ENCODE data around the gene CSKMT. TPM values are rescaled to one million over a fixed set of nuclear protein-coding genes. Genes with fewer than 3 reads are reported as not detected.
"Not testable (repeated sequence)": the region's sequence is repeated elsewhere in the genome, so short reads cannot be mapped to it uniquely, and the experiment has no call there.

CSKMT gene, protein sequence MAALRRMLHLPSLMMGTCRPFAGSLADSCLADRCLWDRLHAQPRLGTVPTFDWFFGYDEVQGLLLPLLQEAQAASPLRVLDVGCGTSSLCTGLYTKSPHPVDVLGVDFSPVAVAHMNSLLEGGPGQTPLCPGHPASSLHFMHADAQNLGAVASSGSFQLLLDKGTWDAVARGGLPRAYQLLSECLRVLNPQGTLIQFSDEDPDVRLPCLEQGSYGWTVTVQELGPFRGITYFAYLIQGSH
- total RNA-seq, result 4.8 and 6.3 TPM in 2 replicates

DNA sequence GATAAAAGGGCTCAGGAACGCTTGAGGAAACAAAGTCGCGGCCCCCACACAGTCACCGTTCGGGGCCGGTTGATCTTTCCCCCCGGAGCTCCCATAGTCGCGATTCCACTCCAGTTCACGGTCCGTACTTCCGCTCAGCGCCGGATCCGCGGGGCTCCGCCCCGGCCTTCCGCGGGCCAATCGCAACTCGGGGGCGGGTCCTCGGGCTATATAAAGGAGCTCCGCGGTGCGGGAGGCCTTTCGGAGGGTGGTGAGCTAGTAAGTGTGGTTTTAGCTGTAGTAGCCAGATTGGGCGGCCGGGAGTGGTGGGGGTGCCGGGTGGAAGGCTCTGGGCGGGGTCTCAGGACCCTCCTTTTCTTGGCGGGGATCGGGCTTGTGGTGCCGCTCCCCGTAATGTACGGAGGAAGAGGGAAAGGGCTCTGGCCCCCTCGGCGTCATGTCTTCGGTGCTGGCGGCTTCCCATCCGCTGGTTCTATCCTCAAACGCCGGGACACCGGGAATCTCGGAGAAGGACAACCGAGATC lies at the start of gene CSKMT, which contains the start of gene C11orf98:
Gene CSKMT (plus strand): TSS at position 238 of the 524 bp plus-strand sequence. CDS start 568 bp downstream, outside the sequence.
Gene C11orf98 (minus strand): TSS at position 136 of the 524 bp plus-strand sequence. CDS start 41 bp downstream, at position 95.
- DNase-seq (ENCODE audit: low read depth in 2 of 2), result peak; percentile 93 to 95

DNA sequence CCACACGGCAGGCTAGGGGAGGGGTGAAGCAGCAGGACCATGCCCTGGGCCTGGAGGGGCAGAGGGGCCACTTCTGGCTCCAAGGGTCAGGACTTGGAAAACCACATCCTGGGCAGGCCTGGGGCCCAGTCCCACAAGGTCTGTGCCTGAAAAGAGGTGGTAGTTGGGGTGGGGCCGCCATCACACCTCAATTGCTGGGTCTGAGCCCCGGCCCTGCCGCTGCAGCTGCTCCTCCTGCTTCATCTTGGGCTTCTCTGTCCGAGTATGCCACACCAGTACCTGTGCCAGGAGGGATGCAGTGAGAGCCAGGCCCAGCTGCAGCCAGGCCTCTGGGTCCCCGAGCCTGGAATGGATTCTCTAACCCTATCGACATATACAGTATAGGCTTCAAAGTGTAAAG lies 49.6 kb upstream of the CSKMT start:
- no peak for DNase-seq (ENCODE audit: low read depth in 2 of 2)

DNA sequence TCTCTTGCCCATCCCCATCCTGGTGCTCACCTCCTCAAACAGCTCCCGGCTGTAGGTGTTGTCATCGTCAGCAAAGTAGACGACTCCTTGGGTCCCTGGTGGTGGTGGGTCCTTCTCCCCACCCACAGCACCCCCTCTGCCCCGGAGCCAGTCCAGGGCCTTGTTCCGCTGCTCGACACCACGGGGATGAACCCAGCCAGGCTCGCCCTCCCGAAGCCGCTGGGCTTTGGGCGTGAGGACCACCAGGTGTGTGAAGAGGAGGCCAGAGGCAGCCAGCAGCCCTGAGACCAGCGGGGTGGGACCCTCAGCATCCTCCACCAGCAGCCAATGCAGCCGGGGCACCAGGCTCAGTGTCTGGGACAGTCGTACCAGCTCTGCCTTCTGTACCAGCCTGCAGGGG lies 48.2 kb upstream of the CSKMT start:
- not testable (repeated sequence) for DNase-seq (ENCODE audit: low read depth in 2 of 2)

DNA sequence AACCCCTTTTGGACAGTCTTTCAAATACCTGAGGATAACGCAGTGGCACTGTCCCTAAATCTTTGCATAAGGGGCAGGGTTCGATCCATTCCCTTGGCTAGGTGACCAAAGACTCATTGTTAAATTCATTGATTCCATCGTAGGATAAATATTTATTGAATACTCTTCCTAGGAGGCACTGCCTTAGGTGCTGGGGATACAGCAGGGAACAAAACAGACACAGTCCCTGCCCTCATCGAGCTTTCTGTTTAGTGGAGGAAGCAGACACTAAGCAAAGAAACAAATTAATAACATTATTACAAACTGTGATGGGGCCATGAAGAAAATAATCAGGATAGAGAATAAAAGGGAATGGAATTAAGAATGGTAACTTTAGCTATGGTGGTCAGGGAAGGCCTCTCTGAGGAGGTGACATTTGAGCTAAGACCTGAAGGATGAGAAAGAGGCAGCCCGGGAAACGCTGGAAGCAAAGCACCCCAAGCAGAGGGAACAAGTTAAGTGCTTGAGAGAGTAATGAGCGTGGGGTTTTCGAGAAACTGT lies 44.0 kb upstream of the CSKMT start:
- no peak for DNase-seq (ENCODE audit: low read depth in 2 of 2)

DNA sequence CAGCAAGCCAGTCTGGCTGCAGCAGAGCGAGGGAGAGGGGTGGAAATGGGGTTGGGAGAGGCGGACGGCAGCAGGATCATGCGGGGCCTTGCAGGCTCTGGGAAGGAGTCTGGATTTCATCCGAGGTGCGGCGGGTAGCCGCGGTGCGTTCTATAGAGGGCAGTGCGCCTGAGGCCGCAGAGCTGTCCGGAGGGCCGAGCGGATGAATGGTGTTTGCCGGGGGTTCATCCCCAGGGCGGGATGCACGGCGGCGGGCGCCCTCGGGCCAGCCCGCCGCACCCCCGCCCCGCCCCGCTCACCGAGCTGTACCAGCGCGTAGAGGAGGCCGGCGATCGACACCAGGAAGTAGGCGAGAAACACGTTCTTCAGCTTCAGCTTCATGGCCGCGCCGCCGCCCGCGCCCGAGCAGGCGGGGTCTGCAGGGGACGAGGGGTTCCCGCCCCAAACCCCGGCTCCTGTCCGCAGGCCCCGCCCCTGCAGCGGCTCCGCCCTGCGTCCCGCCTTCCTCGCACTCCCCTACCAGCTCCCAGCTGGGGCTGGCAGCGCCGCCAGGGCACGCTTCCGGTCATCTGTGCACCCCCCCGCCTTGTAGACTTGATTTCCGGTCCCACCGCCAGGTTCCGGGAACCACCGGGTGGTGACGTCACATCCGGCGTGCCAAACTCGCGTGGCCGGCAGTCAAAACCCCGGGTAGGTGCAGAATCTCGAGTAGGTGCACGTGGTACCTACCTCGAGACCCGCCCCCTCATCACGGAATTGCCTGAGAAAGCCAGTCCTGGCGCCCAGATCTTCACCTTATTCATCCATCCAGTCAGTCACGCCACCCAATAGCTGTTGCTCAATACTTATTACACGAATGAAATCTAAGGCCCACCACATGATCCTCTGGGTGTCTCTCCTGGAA lies 43.3 kb upstream of the CSKMT start, which contains the start of gene B3GAT3:
Gene B3GAT3 (minus strand): TSS at position 420 of the 904 bp plus-strand sequence. CDS start 39 bp downstream, at position 381.
- peak; percentile 93 to 94 for DNase-seq (ENCODE audit: low read depth in 2 of 2)

DNA sequence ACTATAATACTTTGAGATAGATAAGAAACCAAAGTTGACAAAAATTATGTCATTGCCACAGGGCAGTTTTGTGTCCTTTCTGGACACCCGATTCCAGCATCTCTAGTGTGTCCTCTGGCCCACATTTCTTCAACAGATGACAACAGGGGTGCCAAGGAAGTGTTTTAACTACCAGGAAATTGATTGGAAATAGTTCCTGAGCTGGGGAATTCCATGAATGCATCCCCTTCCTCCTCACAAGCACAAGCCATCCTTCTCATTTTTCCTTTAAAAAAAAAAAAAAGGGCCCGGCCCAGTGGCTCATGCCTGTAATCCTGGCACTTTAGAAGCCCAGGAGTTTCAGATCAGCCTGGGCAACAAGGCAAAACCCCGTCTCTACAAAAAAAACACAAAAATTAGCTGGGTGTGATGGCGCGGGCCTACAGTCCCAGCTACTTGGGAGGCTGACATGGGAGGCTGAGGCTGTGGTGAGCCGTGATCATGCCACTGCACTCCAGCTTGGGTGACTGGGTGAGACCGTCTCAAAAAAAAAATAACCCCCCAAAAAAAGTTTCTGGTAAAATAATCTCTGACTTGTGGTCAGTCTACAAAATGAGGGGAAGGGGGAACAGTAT lies 42.5 kb upstream of the CSKMT start:
- DNase-seq (ENCODE audit: low read depth in 2 of 2), result peak in 1 of 2 donors; percentile 42

DNA sequence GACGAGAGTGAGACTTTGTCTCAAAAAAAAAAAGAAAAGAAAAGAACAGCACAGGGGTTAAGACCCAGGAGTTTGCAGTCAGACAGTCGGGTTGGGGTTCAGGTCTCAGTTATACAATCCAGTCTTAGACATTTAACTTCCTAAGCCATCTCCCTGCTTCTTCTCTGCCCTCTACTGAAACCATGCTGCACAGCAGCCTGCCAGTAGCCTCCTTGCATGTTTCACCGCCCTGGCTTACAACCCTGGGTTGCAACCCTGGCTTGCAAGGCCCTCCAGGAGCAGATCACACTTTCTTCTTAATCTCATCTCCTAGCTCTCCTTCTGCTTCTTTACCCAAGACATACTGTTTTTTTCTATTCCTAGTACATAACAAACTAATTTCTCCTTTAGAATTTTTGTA lies 37.4 kb upstream of the CSKMT start:
- peak in 1 of 2 donors; percentile 28 for DNase-seq (ENCODE audit: low read depth in 2 of 2)

DNA sequence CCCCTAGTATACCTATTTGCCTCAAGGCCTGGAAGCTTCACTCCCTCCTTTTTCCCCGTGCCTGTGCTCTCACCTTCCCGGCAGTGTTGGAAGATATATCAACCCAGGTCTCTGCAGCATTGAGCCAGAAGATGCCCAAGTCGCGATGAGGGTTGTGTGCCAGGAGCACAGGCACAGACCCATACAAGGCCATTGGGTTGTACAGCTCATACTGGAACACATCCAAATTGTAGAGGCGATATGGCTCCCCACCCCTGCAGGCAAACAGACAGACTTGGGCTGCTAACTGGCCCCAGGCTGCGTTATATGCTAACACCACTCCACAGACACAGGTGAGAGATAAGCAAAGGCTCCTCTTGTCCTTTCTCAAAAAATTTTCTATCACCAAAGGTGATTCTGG lies 32.6 kb upstream of the CSKMT start:
- DNase-seq (ENCODE audit: low read depth in 2 of 2), result no peak

DNA sequence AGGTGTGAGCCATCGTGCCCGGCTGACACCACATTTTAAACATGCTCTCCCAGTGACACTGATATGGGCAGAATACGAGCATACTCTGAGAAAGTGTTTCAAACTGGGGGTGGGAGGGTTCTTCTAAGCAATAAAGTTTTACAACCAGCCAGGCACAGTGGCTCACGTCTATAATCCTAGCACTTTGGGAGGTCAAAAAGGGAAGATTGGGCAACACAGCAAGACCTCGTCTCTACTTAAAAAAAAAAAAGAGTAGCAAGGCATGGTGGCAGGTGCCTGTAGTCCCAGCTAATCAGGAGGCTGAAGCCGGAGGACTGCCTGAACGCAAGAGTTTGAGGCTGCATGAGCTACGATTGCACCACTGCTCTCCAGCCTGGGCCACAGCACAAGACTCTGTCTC lies 20.9 kb upstream of the CSKMT start:
- no peak for DNase-seq (ENCODE audit: low read depth in 2 of 2)

DNA sequence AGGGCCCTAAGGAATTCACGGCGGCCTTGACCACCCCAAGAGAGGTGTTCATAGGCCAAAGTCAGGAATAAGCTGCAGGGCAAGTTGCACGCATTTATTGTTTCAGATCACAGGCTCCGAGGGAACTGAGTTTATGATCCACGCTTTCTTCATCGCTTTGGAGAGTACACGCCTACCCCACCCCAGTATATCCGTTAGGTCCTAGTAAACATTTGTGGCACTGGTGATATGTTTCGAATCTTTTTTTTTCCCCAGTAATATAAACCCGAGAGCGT lies 19.5 kb upstream of the CSKMT start:
- no peak for DNase-seq (ENCODE audit: low read depth in 2 of 2)

DNA sequence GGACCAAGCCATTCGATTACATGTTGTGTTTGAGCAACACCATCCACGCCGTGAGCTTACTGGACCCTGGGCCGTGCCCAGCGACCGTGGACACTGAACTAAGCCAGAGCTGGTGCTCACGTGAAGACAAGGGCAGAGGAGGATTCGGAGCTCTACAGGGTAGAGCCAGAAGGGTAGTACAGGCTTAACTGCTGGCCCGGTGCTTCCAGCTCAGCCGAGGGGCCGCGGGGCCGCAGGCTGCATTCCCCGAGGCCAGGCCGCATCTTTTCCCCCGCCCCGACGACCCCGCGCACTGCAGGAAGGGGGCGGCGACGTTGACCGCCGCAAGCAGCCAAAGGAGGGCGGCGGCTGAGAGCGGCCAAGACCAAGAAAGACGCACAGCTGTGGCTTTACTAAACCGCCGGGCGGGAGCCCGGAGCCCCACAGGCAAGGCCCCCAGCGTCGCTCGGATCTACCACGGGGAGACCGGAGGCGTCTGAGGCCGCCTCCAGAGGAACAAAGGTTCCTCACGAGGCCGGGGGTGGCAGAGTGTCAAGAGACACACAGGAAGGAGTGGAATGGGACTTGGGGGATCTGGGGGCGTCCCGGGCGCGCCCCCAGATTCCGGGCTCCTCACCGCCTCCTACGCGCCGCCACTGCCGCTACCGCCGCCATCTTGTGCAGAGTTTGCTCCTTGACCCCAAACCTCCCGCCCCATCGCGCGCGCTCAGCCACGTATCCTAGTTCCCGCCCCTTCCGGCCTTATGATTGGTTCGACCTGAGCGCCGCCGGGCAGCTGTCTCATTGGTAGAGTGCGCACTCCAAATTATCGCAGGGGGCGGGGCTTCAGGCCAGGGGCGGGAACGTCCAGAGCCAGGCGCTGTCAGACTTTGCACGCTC lies 18.9 kb upstream of the CSKMT start, which contains the start of gene GANAB:
Gene GANAB (minus strand): TSS at position 668 of the 879 bp plus-strand sequence. CDS start 14 bp downstream, at position 654.
- DNase-seq (ENCODE audit: low read depth in 2 of 2), result peak; percentile 98 to 99

DNA sequence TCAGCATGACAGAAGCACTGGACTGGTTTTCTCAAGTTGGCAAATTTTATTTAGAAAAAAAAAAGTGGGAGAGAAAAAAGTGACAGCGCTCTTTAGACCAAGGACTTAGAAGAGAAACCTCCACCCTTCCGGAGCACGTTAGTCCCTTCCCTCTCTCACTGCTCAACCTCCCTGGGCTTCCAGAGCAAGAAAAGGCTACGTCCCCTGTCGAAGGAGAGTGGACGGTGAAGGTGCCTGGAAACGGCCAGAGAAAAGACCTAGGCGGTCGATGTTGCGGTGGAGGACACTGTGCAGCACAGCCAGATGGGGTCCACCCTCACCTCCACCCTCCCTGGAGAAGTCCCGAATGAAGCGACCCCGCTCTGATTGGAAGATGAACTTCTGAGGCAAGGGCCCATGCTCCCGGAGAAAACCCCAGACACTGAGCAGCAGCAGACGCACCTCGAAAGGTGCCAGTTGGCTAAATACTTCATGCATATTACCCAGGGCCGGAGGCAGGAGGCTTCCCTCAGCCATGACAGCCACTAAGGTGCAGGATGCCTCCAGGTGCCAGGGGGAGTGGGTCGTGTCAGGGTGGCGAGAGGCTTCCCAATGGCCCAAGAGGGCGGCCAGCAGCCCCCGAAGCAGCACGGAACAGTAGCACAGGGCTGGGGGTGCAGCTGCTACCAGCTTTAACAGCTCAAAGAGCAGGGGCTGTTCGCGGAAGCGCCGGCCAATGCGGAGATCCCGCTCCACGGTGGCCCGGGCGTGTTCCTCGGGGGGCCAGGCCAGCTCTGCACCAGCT lies 18.1 kb upstream of the CSKMT start:
- DNase-seq (ENCODE audit: low read depth in 2 of 2), result no peak

DNA sequence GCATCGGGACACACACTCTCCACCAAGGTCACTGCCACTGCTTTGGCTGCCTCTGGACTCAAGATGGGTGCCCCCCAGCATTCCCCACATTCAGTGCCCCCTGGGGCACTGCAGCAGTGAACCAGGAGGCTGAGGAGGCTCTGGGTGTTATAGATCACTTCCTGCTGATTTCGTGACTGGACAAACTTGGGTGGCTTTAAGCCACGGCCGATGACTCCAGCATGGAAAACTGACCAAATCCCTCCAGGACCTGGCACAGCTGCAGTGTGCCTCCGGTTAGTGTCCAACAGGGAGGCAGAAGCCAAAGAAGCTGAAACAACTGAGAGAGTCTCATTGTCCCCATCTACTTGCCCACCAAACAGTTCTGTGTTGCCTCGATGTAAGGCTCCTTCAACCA lies 17.5 kb upstream of the CSKMT start:
- DNase-seq (ENCODE audit: low read depth in 2 of 2), result no peak

DNA sequence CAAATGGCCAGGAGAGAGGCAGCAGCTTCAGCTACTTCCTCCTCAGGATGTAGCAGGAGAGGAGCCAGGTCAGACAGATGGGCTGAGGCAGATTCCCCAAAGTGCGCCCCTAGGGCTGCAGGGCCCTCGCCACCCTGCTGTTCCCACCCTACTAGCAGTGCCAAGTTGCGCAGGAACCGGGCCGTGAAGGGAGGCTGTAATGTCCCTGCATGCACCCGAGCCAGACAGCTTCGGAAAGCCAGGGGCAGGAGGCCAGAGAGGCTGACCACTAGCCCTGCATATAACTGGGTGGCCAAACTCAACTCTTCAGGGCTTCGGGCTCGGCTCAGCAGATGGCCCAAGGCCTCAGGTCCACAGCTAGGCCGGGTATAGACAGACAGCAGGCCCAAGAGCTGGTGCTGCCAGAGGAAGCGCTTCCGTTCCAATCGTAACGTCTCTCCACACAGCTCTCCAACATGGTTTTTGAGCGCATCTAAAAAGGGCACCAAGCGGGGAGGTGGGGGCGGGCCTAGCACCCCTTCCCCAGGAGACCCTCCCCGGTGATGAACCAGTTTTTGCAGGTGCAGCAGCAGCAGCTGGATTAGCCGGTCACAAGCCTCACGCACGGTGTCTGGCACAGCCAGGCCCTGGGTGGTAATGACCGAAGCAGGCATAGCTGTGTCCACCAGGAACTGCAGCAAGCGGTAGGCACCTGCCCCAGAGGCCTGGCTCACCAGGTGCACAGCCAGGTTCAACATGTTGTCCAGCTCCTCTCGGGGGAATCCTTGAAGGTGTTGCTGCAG lies 16.7 kb upstream of the CSKMT start:
- DNase-seq (ENCODE audit: low read depth in 2 of 2), result no peak

DNA sequence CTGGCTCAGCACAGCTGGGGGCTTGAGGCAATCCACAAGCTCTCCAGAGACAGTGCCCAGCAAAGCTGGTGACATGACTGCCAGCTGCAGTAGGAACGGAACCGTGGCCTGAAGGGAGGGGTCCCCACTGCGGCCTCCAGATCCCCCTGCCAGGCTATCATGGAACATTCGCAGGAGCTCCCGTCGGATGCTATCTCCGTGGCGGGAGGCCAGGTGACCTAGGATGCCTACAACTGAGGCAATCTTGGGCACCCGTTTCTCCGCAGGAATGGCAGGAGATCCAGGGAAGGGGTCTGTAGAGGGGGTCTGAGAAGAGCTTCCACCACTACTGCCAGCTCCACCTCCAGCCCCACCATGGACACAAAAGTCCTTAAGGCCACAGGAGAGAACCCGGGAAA lies 16.1 kb upstream of the CSKMT start:
- DNase-seq (ENCODE audit: low read depth in 2 of 2), result no peak

DNA sequence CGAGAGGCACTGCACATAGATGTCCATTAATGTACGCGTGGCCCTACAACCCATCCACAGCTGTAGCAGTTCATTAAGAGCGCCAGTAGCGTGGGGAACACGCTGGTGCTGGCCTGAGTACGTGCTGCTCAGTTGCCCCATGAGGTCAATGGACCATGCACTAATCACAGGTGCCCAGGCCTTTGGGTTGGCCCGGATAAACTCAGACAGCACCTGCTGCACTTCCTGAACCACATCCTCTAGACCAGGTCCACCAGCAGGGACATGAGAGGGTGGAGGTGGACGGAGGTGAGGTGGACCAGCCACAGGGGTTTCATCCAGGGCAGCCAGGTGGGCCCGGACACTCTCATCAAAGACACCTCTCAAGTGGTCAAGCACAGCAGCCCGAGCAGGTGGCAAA lies 15.6 kb upstream of the CSKMT start:
- DNase-seq (ENCODE audit: low read depth in 2 of 2), result no peak

DNA sequence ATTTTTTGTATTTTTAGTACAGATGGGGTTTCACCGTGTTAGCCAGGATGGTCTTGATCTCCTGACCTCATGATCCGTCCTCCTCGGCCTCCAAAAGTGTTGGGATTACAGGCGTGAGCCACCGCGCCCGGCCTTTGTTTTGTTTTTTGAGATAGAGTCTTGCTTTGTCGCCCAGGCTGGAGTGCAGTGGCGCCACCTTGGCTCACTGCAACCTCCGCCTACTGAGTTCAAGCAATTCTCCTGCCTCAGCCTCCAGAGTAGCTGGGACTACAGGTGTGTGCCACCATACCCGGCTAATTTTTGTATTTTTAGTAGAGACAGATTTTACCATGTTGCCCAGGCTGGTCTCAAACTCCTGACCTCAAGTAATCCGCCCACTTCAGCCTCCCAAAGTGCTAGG lies 14.8 kb upstream of the CSKMT start:
- DNase-seq (ENCODE audit: low read depth in 2 of 2), result not testable (repeated sequence)

DNA sequence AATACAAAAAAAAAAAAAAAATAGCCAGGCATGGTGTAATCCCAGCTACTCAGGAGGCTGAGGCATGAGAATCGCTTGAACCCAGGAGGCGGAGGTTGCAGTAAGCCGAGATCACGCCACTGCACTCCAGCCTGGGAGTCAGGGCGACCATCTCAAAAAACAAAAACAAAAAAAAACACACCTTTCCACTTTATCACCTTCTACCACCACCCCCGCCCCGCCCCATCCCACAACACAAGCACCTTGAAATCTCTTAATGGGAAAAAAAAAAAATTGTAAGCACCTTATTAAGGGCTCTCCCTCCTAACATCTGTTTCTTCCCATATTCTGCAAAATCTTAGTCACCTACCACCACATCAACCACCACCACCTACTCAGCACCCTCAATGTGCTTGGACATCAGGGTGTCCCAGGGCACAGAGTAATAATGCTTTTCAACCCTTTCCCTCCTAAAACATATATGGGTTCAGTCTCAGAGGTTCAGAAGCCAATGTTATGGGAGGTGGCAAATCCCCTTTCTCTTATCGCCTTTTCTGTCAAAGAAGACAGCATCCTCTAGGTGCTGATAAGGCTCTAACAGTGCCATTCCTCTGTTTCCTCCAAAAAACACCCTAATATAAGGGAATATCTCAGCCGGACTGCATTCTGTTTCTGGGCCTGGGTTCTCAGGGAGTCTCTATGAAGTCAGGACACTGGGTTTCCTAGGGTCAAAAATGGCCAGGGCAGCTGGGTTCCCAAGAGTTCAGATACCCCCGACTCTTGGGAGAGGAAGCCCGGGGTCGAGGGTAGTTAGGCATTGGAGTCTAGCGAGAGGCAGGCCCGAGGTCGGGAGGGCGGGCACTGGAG lies 12.7 kb upstream of the CSKMT start:
- no peak for DNase-seq (ENCODE audit: low read depth in 2 of 2)

Measured in lung microvascular endothelial cell (primary cell).